Sigmoid colon (tissue), 7 donors: ENCODE measurements around the gene VAV1. TPM values are rescaled to one million over a fixed set of nuclear protein-coding genes. Genes with fewer than 3 reads are reported as not detected.

Experiments used
- DNase-seq: peaks from one replicate; pipeline ENCODE4 v3.0.0-alpha.2; 2019
- H3K27ac ChIP-seq, 4 donors: fragments of 200-600 bp; sonication (generic); one replicate each; pipeline ENCODE4 v1.5.1; 2016 to 2019; ENCODE audit warnings: mild to moderate bottlenecking in 1 of 4
- H3K27me3 ChIP-seq, 3 donors: fragments of 200-600 bp; sonication (generic); one replicate each; pipeline ENCODE4 v1.5.1; 2019; ENCODE audit warnings: mild to moderate bottlenecking in 1 of 3
- H3K36me3 ChIP-seq, 4 donors: fragments of 200-600 bp; sonication (generic); one replicate each; pipeline ENCODE4 v1.5.1; 2016 to 2019
- H3K4me1 ChIP-seq, 4 donors: fragments of 200-600 bp; sonication (generic); one replicate each; pipeline ENCODE4 v1.5.1; 2017 to 2019
- H3K4me3 ChIP-seq, 4 donors: fragments of 200-600 bp; sonication (generic); one replicate each; pipeline ENCODE4 v1.5.1; 2017 to 2019; ENCODE audit warnings: mild to moderate bottlenecking in 2 of 4, moderate library complexity in 1 of 4
- H3K9me3 ChIP-seq, 4 donors: fragments of 200-600 bp in 3 of 4; sonication (generic) in 3 of 4; one replicate each; pipeline versions ENCODE4 v1.5.1 to v1.6.1; 2013 to 2019
- EP300 ChIP-seq, 4 donors: sonication (generic); formaldehyde crosslinking; IDR thresholded peaks; one replicate each; pipeline ENCODE4 v1.6.1; 2017; ENCODE audit warnings: antibody characterized with exemption in 4 of 4
- POLR2A ChIP-seq, 2 donors: fragments of 450-650 bp; IDR thresholded peaks; one replicate each; pipeline ENCODE4 v1.6.1; 2016; ENCODE audit warnings: antibody characterized with exemption in 2 of 2, mild to moderate bottlenecking in 2 of 2, moderate library complexity in 2 of 2
- POLR2AphosphoS5 ChIP-seq, 4 donors: sonication (generic); formaldehyde crosslinking; IDR thresholded peaks; one replicate each; pipeline ENCODE4 v1.6.1; 2017; ENCODE audit warnings: antibody characterized with exemption in 4 of 4
- WGBS, 2 donors: extraction: QIAGEN DNeasy Blood & Tissue Kit; methylation state at CpG; one replicate each; pipeline ENCODE4 v1.1.7; 2013; 5-methylcytosine and 5-hydroxymethylcytosine counted together
- intact Hi-C: fragments of 100-400 bp; cut with DNase I; formaldehyde crosslinking; loops from one replicate; pipeline ENCODE4 v1.15.1; 2023
- polyA plus RNA-seq, 3 donors: library from polyadenylated mRNA; stranded (reverse); fragments of 200-250 nt; gene quantifications; one replicate each; pipeline ENCODE4 v1.2.3, GENCODE V29; 2013
- total RNA-seq, 4 donors: library from RNA; depleted of rRNA; stranded (reverse); fragments of >200 nt; gene quantifications; one replicate each; pipeline ENCODE4 v1.1.0, GENCODE V29; 2016
- TF ChIP-seq, protein P1 (sequence below), 4 experiments: fragments of 450-650 bp in 3 of 4; fragments of 200-600 bp in 1 of 4; IDR thresholded peaks; one replicate each; pipeline ENCODE4 v1.5.1; 2016 to 2019; ENCODE audit warnings: antibody characterized with exemption in 4 of 4, mild to moderate bottlenecking in 3 of 4, moderate library complexity in 2 of 4
- donor health status: healthy with polysubstance abuse.
- donor health status: Bipolar disorder and iron deficiency.
- donor health status: healthy.

The VAV1 gene
- total and polyA plus RNA-seq, 7 donors, result 2.4 to 18.9 (median 4.1) TPM

DNA sequence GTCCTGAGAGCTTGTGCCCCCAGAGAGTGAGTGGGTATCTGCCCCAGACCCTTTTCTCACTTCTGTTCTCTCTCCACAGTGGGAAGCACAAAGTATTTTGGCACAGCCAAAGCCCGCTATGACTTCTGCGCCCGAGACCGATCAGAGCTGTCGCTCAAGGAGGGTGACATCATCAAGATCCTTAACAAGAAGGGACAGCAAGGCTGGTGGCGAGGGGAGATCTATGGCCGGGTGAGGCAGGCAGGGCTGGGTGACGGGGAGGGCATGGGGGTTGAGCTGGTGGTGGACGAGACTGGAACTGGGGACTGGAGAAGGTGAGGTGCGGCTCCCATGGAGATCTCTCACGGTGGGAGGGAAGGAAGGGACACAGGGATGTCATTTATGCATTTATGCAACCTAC, 81.4 kb downstream of the VAV1 start:
- TF ChIP-seq, protein P1, sequence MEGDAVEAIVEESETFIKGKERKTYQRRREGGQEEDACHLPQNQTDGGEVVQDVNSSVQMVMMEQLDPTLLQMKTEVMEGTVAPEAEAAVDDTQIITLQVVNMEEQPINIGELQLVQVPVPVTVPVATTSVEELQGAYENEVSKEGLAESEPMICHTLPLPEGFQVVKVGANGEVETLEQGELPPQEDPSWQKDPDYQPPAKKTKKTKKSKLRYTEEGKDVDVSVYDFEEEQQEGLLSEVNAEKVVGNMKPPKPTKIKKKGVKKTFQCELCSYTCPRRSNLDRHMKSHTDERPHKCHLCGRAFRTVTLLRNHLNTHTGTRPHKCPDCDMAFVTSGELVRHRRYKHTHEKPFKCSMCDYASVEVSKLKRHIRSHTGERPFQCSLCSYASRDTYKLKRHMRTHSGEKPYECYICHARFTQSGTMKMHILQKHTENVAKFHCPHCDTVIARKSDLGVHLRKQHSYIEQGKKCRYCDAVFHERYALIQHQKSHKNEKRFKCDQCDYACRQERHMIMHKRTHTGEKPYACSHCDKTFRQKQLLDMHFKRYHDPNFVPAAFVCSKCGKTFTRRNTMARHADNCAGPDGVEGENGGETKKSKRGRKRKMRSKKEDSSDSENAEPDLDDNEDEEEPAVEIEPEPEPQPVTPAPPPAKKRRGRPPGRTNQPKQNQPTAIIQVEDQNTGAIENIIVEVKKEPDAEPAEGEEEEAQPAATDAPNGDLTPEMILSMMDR (IDR thresholded peaks at IDR 0.05), result no peak
- TF ChIP-seq EP300 (IDR thresholded peaks at IDR 0.05) (no peak), POLR2AphosphoS5 (IDR thresholded peaks at IDR 0.05) (no peak), POLR2A (IDR thresholded peaks at IDR 0.05) (no peak)
- intact Hi-C loops, result no loop called here
- DNase-seq, result no peak
- peaks cover 0 to 8% (median 3%) of the 10 kb centered on the region in 3 donors for H3K27me3 ChIP-seq
- H3K4me1 ChIP-seq, result no peaks in the 10 kb centered on the region
- H3K9me3 ChIP-seq, result no peaks in the 10 kb centered on the region
- no peak overlapping the region for H3K4me3 ChIP-seq
- no peak overlapping the region for H3K27ac ChIP-seq
- 88 to 95% methylated on average over 11 of the region's 11 CpGs for WGBS, 2 donors
- no peaks in the 10 kb centered on the region for H3K36me3 ChIP-seq

DNA sequence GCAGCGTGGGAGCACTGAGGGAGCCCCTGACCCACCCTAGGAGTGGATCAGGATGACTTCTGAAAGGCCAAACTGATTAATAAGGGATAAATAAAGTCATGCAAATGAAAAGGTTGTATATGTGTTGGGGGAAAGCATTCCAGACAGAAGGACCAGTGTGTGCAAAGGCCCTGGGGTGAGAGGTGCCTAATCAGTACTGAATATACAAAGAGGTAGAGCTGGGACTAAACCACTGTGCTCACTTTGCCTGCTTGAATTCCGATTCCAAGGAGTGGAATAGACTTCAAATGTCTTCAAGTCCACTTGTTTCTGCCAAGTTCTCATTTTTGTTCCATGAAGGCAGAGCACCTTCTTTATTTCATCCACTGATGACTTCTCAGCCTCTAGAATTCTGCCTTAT, 82.2 kb downstream of the VAV1 start:
- no peak for DNase-seq
- WGBS, 2 donors, result 91 to 95% methylated on average over 2 of the region's 2 CpGs
- Histone ChIP-seq H3K27ac (no peak overlapping the region), H3K36me3 (no peaks in the 10 kb centered on the region), H3K4me1 (no peaks in the 10 kb centered on the region), H3K9me3 (no peaks in the 10 kb centered on the region), H3K4me3 (no peak overlapping the region), H3K27me3 (peaks cover 0 to 8% (median 3%) of the 10 kb centered on the region in 3 donors)
- no peak for TF ChIP-seq POLR2A (IDR thresholded peaks at IDR 0.05)
- TF ChIP-seq, protein P1 (IDR thresholded peaks at IDR 0.05), result no peak
- intact Hi-C loops, result no loop called here

DNA sequence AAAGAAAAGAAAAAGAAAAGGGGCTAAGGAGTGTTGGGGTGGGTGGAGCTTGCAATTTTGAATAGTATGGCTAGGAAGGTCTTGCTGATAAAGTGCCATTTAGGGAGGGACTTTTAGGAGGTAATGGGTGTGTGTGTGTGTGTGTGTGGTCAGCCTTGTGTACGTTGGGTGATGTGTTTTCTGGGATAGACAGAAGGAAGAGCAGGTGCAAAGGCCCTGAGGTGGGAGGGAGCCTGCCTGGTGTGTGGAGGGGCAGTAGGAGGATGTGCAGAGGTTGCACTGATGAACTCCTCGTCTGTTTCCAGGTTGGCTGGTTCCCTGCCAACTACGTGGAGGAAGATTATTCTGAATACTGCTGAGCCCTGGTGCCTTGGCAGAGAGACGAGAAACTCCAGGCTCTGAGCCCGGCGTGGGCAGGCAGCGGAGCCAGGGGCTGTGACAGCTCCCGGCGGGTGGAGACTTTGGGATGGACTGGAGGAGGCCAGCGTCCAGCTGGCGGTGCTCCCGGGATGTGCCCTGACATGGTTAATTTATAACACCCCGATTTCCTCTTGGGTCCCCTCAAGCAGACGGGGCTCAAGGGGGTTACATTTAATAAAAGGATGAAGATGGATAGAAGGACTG, 84.4 kb downstream of the VAV1 start:
- intact Hi-C loops, result no loop called here
- no peak overlapping the region for H3K27ac ChIP-seq
- no peaks in the 10 kb centered on the region for H3K36me3 ChIP-seq
- no peaks in the 10 kb centered on the region for H3K4me1 ChIP-seq
- no peak for DNase-seq
- TF ChIP-seq EP300 (IDR thresholded peaks at IDR 0.05), result no peak
- TF ChIP-seq POLR2AphosphoS5 (IDR thresholded peaks at IDR 0.05), result no peak
- TF ChIP-seq, protein P1 (IDR thresholded peaks at IDR 0.05), result no peak
- no peak for TF ChIP-seq POLR2A (IDR thresholded peaks at IDR 0.05)
- H3K4me3 ChIP-seq, result no peak overlapping the region
- peaks cover 0 to 8% (median 3%) of the 10 kb centered on the region in 3 donors for H3K27me3 ChIP-seq
- no peaks in the 10 kb centered on the region for H3K9me3 ChIP-seq
- 69 to 72% methylated on average over 14 of the region's 14 CpGs for WGBS, 2 donors

DNA sequence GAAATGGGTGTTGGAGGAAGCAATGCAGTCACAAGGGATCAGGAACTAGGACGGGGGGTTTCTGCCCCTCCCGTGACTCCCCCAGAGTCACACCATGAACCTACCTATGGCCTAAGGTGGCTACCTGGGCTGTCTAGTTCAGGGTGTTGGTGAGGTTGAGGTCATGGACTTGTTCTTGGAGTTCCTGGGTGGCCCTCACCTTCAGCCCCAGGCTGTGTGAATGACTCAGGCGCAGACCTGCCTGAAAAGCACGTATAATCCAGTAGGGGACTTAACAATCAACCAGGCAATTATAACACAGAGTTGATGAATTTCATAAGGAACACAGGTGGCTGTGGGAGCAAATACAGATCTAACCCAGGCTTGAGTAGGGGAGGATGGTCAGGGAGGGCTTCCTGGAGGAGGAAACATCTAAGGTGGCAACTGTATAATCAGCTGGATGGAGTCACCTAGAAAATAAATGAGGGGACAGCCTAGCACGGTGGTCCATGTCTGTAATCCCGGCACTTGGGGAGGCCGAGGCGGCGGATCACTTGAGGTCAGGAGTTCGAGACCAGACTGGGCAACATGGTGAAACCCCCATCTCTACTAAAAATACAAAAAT, 89.3 kb downstream of the VAV1 start:
- DNase-seq, result no peak
- TF ChIP-seq, protein P1 (IDR thresholded peaks at IDR 0.05), result no peak
- TF ChIP-seq POLR2AphosphoS5 (IDR thresholded peaks at IDR 0.05), result no peak
- Histone ChIP-seq H3K9me3 (no peaks in the 10 kb centered on the region), H3K27ac (no peak overlapping the region), H3K4me3 (no peak overlapping the region), H3K27me3 (peaks cover 0 to 5% (median 0%) of the 10 kb centered on the region in 3 donors), H3K36me3 (no peaks in the 10 kb centered on the region), H3K4me1 (peaks cover 0 to 9% (median 7%) of the 10 kb centered on the region in 4 donors)
- WGBS, 2 donors, result 77 to 79% methylated on average over 10 of the region's 10 CpGs
- intact Hi-C loops, result loop anchor here (2.0 to 5.0 kb wide), 3 partner anchors 109 to 345 kb away; partner anchors contain the start of gene TRIP10
